GM12878 (cell line): ENCODE data around the gene MPPED1. TPM values are rescaled to one million over a fixed set of nuclear protein-coding genes. Genes with fewer than 3 reads are reported as not detected.

ENCODE experiments used
- ATAC-seq: fragments of 200-7000 bp; cut with Tn5 transposase; 3 replicates; pipeline ENCODE4 v1.9.1; 2020; ENCODE audit warnings: mild to moderate bottlenecking, moderate library complexity
- BruUV-seq: library from RNA; stranded (reverse); fragments of 400-500 nt; replicated peaks from 2 replicates; lab custom pipeline; 2021; lab: Mats Ljungman, UMichigan
- CTCF ChIA-PET: fragments of 300-600 bp; sonication (Branson Sonifier 250); formaldehyde crosslinking; extraction: SDS; loops from one replicate; lab custom pipeline; 2021; ENCODE audit warnings: inconsistent platforms; lab: Yijun Ruan, JAX
- POLR2A ChIA-PET: fragments of 350-600 bp; formaldehyde crosslinking; extraction: SDS; loops from one replicate; lab custom pipeline; 2021; ENCODE audit warnings: inconsistent platforms; lab: Charles Lee
- RAD21 ChIA-PET: fragments of 300-600 bp; sonication (Branson Sonifier 250); formaldehyde crosslinking; loops from one replicate; lab custom pipeline; 2023; ENCODE audit warnings: antibody characterized with exemption; ENCODE audit not compliant: unreplicated experiment; lab: Charles Lee
- SMC1A ChIA-PET: fragments of 300-600 bp; sonication (Branson Sonifier 250); formaldehyde crosslinking; loops from one replicate; lab custom pipeline; 2023; ENCODE audit not compliant: unreplicated experiment, uncharacterized antibody; lab: Charles Lee
- DNase-seq: peaks from one replicate; pipeline ENCODE4 v3.0.0-alpha.2; 2011; ENCODE audit warnings: low read depth, low spot score
- FAIRE-seq: peaks from 3 replicates; lab custom pipeline; 2011; peaks lifted over from hg19 to GRCh38; lab: Jason Lieb, UNC
- H2AFZ ChIP-seq: 2 replicates; pipeline ENCODE4 v1.6.0; 2011; ENCODE audit warnings: low read depth, low read length, control low read depth; ENCODE audit not compliant: control insufficient read depth
- H3K27ac ChIP-seq: 2 replicates; pipeline ENCODE4 v1.5.1; 2011; ENCODE audit warnings: control low read depth; ENCODE audit not compliant: control insufficient read depth, insufficient read depth
- H3K27me3 ChIP-seq, 2 experiments: replicated peaks in 1 of 2; 2 replicates each; pipeline versions ENCODE4 v1.6.0 to v1.6.1; 2011; ENCODE audit warnings: low read length in 1 of 2; ENCODE audit not compliant: control insufficient read depth in 2 of 2, insufficient read depth in 2 of 2
- H3K36me3 ChIP-seq, 2 experiments: 2 replicates each; pipeline ENCODE4 v1.5.1; 2011; ENCODE audit warnings: low read length in 1 of 2; ENCODE audit not compliant: control insufficient read depth in 2 of 2, insufficient read depth in 2 of 2
- H3K4me1 ChIP-seq: 2 replicates; pipeline ENCODE4 v1.6.1; 2011; ENCODE audit warnings: mild to moderate bottlenecking, low read length, moderate library complexity, mixed read lengths; ENCODE audit not compliant: control insufficient read depth, insufficient read depth
- H3K4me2 ChIP-seq: 2 replicates; pipeline ENCODE4 v1.6.0; 2011; ENCODE audit warnings: control low read depth; ENCODE audit not compliant: control insufficient read depth, insufficient read depth
- H3K4me3 ChIP-seq: fragments of 200-600 bp; sonication (generic); 2 replicates; pipeline ENCODE4 v1.5.1; 2016
- H3K79me2 ChIP-seq: 2 replicates; pipeline ENCODE4 v1.6.0; 2011; ENCODE audit warnings: low read length; ENCODE audit not compliant: control insufficient read depth, insufficient read depth
- H3K9ac ChIP-seq: 2 replicates; pipeline ENCODE4 v1.8.0; 2011; ENCODE audit warnings: low read length, control low read depth, mixed read lengths; ENCODE audit not compliant: control insufficient read depth, insufficient read depth
- H3K9me3 ChIP-seq: replicated peaks from 3 replicates; pipeline ENCODE4 v1.5.1; 2011; ENCODE audit warnings: mild to moderate bottlenecking, low read length; ENCODE audit not compliant: control insufficient read depth, insufficient read depth
- H4K20me1 ChIP-seq: 2 replicates; pipeline ENCODE4 v1.6.0; 2011; ENCODE audit not compliant: control insufficient read depth, insufficient read depth
- BMI1 ChIP-seq: fragments of 450-650 bp; IDR thresholded peaks from 2 replicates; pipeline ENCODE4 v1.6.1; 2016; ENCODE audit warnings: mild to moderate bottlenecking, moderate library complexity, borderline replicate concordance
- DPF2 ChIP-seq: fragments of 450-650 bp; IDR thresholded peaks from 2 replicates; pipeline ENCODE4 v1.6.1; 2017; ENCODE audit warnings: mild to moderate bottlenecking
- EGR1 ChIP-seq, 2 experiments: IDR thresholded peaks; 1 replicate in 1 of 2; 2 replicates in 1 of 2; pipeline ENCODE4 v1.6.1; 2011 to 2012; ENCODE audit warnings: low read depth in 2 of 2, low read length in 2 of 2, borderline replicate concordance in 1 of 2, mild to moderate bottlenecking in 1 of 2, moderate library complexity in 1 of 2
- ESRRA ChIP-seq: IDR thresholded peaks from 2 replicates; pipeline ENCODE4 v1.6.1; 2012; ENCODE audit warnings: mild to moderate bottlenecking, low read length, improper control_type of control experiment
- HDGF ChIP-seq: fragments of 450-650 bp; IDR thresholded peaks from 2 replicates; pipeline ENCODE4 v1.6.1; 2016; ENCODE audit warnings: antibody characterized with exemption
- KDM1A ChIP-seq: fragments of 200-600 bp; sonication (generic); IDR thresholded peaks from 2 replicates; pipeline ENCODE4 v1.6.1; 2016; ENCODE audit warnings: borderline replicate concordance
- PAX5 ChIP-seq: IDR thresholded peaks from 2 replicates; pipeline ENCODE4 v1.6.1; 2011; ENCODE audit warnings: low read depth, low read length, borderline replicate concordance
- RCOR1 ChIP-seq: conservative IDR thresholded peaks from 2 replicates; pipeline ENCODE4 v1.6.1; 2012; ENCODE audit warnings: low read depth, low read length, improper control_type of control experiment
- SIN3A ChIP-seq: IDR thresholded peaks from 2 replicates; pipeline ENCODE4 v1.6.1; 2012; ENCODE audit warnings: low read depth, low read length, improper control_type of control experiment
- SUPT20H ChIP-seq: IDR thresholded peaks from 2 replicates; pipeline ENCODE4 v1.6.1; 2011; ENCODE audit warnings: low read depth, mild to moderate bottlenecking, low read length, moderate library complexity, borderline replicate concordance; ENCODE audit not compliant: control insufficient read depth
- TCF7 ChIP-seq: IDR thresholded peaks from 2 replicates; pipeline ENCODE4 v1.6.1; 2014; ENCODE audit warnings: antibody characterized with exemption, borderline replicate concordance
- YBX1 ChIP-seq: fragments of 450-650 bp; IDR thresholded peaks from 2 replicates; pipeline ENCODE4 v1.6.1; 2016; ENCODE audit warnings: antibody characterized with exemption
- ZNF24 ChIP-seq: fragments of 450-650 bp; IDR thresholded peaks from 2 replicates; pipeline ENCODE4 v1.6.1; 2017; ENCODE audit warnings: antibody characterized with exemption, mild to moderate bottlenecking
- ZNF622 ChIP-seq: fragments of 450-650 bp; IDR thresholded peaks from 2 replicates; pipeline ENCODE4 v1.6.1; 2017; ENCODE audit warnings: mild to moderate bottlenecking, inconsistent platforms
- WGBS: methylation state at CpG from one replicate; pipeline ENCODE4 v1.1.6; 2016; ENCODE audit warnings: low lambda C conversion rate; ENCODE audit not compliant: insufficient replicate concordance, insufficient coverage; ENCODE audit errors: missing lambda C conversion rate; 5-methylcytosine and 5-hydroxymethylcytosine counted together
- in situ Hi-C: fragments of 300-500 bp; cut with MboI; formaldehyde crosslinking; loops from 9 replicates; pipeline ENCODE4 v1.14.3; 2018; ENCODE audit warnings: mixed read lengths
- intact Hi-C: fragments of 100-400 bp; cut with micrococcal nuclease; formaldehyde crosslinking; loops from one replicate; pipeline ENCODE4 v1.14.2; 2022; ENCODE audit not compliant: unreplicated experiment
- polyA plus RNA-seq, 11 experiments: library from polyadenylated mRNA; depleted of rRNA in 4 of 11; unstranded in 6 of 11; stranded (reverse) in 5 of 11; fragments of >200 nt; fragmentation: Nextera tagmentation in 4 of 11; fragmentation: Illumina TruSeq in 1 of 11; extraction: Ambion mirVana in 4 of 11; extraction: Trizol in 1 of 11; gene quantifications; 1 replicate in 1 of 11; 2 replicates in 10 of 11; pipeline versions ENCODE4 v1.2.1 to v1.2.3, GENCODE V29; 2011 to 2016; ENCODE audit warnings: inconsistent platforms in 2 of 11, missing spikeins in 2 of 11, low read depth in 1 of 11
- total RNA-seq, 4 experiments: library from RNA; depleted of rRNA in 3 of 4; stranded (reverse); fragments of >200 nt in 3 of 4; fragmentation: Illumina TruSeq in 1 of 4; extraction: Trizol in 1 of 4; gene quantifications; 2 replicates each; pipeline versions ENCODE4 v1.2.1 to v1.2.3, GENCODE V29; 2013 to 2021
- TF ChIP-seq, protein P1 (sequence below): IDR thresholded peaks from 2 replicates; pipeline ENCODE4 v1.6.1; 2012; ENCODE audit warnings: mild to moderate bottlenecking, low read depth, low read length
- TF ChIP-seq, protein P2 (sequence below): fragments of 450-650 bp; IDR thresholded peaks from 2 replicates; pipeline ENCODE4 v1.6.1; 2017; ENCODE audit warnings: low read depth, mild to moderate bottlenecking, moderate library complexity
- TF ChIP-seq, protein P3 (sequence below): fragments of 450-650 bp; IDR thresholded peaks from 2 replicates; pipeline ENCODE4 v1.6.1; 2014; ENCODE audit warnings: mild to moderate bottlenecking
- TF ChIP-seq, protein P4 (sequence below): IDR thresholded peaks from 2 replicates; pipeline ENCODE4 v1.6.1; 2011; ENCODE audit warnings: low read depth, low read length, improper control_type of control experiment, borderline replicate concordance

The MPPED1 gene
- total and polyA plus RNA-seq, 10 of the 15 experiments (the other 5 are each of a cell fraction or from before 2014, with no cell fraction given), result 0.11 TPM; not detected in 9

DNA sequence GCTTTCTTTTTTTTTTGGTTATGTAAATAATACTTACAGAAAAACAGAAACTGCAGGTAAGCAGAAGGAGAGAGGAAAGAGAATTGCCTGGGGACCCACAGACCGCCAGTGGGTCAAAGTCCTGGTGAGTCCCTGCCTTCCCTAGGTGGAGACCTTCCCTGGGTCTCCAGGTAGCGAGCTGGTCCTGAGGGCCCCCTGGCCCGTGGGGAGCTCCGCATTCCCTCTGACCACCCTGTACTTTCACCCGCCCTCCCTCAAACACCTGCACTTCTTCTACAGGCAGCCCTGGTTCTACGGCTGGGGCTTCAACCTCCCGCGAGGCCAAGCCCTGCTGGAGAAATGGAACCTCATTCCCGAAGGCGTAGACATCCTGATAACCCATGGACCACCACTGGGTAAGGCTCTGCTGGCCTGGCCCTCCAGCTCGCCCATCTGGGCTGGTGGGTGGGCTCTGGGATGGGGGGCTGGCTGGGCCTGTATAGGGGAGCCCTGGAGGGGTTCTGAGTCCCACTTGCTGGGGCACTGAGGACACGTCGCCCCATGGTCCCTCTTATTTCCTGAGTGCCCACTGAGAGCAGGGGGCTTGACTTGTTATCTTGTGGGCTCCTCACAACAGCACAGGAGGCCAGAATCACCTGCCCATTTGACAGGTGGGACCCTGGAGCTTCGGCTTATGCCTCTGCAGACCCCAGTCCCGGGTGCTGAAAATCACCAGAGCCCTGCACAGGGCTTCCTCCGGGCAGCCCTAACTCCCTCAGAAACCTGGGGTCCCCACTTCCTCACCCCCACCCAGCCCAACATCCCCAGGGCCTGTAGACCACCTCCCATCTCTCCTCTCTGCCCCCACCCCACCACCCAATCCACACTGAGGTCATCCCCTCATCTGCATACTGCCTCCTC is 86.4 kb downstream of the MPPED1 start:
- no peak for FAIRE-seq
- RAD21 ChIA-PET, result no interaction called here
- Histone ChIP-seq H3K27me3 (no peaks in the 10 kb centered on the region; a peak in 1 of 4 replicates), H3K36me3 (no peaks in the 10 kb centered on the region), H3K27ac (no peak overlapping the region), H4K20me1 (no peaks in the 10 kb centered on the region), H2AFZ (no peak overlapping the region), H3K4me2 (no peak overlapping the region), H3K79me2 (no peaks in the 10 kb centered on the region), H3K4me1 (no peaks in the 10 kb centered on the region), H3K9me3 (no peaks in the 10 kb centered on the region; the same call in 2 of the 3 replicates), H3K9ac (no peak overlapping the region), H3K4me3 (no peak overlapping the region)
- CTCF ChIA-PET, result no interaction called here
- intact Hi-C loops, result no loop called here
- POLR2A ChIA-PET, result no interaction called here
- DNase-seq, result no peak
- BruUV-seq, result no TSS peak
- 44% methylated on average over 16 of the region's 16 CpGs for WGBS
- in situ Hi-C loops, result no loop called here
- SMC1A ChIA-PET, result no interaction called here
- no peak for ATAC-seq
- TF ChIP-seq, protein P1, sequence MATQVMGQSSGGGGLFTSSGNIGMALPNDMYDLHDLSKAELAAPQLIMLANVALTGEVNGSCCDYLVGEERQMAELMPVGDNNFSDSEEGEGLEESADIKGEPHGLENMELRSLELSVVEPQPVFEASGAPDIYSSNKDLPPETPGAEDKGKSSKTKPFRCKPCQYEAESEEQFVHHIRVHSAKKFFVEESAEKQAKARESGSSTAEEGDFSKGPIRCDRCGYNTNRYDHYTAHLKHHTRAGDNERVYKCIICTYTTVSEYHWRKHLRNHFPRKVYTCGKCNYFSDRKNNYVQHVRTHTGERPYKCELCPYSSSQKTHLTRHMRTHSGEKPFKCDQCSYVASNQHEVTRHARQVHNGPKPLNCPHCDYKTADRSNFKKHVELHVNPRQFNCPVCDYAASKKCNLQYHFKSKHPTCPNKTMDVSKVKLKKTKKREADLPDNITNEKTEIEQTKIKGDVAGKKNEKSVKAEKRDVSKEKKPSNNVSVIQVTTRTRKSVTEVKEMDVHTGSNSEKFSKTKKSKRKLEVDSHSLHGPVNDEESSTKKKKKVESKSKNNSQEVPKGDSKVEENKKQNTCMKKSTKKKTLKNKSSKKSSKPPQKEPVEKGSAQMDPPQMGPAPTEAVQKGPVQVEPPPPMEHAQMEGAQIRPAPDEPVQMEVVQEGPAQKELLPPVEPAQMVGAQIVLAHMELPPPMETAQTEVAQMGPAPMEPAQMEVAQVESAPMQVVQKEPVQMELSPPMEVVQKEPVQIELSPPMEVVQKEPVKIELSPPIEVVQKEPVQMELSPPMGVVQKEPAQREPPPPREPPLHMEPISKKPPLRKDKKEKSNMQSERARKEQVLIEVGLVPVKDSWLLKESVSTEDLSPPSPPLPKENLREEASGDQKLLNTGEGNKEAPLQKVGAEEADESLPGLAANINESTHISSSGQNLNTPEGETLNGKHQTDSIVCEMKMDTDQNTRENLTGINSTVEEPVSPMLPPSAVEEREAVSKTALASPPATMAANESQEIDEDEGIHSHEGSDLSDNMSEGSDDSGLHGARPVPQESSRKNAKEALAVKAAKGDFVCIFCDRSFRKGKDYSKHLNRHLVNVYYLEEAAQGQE, result no peak
- TF ChIP-seq SUPT20H, result no peak
- TF ChIP-seq, protein P2, sequence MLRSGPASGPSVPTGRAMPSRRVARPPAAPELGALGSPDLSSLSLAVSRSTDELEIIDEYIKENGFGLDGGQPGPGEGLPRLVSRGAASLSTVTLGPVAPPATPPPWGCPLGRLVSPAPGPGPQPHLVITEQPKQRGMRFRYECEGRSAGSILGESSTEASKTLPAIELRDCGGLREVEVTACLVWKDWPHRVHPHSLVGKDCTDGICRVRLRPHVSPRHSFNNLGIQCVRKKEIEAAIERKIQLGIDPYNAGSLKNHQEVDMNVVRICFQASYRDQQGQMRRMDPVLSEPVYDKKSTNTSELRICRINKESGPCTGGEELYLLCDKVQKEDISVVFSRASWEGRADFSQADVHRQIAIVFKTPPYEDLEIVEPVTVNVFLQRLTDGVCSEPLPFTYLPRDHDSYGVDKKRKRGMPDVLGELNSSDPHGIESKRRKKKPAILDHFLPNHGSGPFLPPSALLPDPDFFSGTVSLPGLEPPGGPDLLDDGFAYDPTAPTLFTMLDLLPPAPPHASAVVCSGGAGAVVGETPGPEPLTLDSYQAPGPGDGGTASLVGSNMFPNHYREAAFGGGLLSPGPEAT, result no peak
- TF ChIP-seq YBX1, result no peak
- TF ChIP-seq SIN3A, result no peak
- TF ChIP-seq, protein P3, sequence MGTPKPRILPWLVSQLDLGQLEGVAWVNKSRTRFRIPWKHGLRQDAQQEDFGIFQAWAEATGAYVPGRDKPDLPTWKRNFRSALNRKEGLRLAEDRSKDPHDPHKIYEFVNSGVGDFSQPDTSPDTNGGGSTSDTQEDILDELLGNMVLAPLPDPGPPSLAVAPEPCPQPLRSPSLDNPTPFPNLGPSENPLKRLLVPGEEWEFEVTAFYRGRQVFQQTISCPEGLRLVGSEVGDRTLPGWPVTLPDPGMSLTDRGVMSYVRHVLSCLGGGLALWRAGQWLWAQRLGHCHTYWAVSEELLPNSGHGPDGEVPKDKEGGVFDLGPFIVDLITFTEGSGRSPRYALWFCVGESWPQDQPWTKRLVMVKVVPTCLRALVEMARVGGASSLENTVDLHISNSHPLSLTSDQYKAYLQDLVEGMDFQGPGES, result no peak
- TF ChIP-seq TCF7, result no peak
- no peak for TF ChIP-seq HDGF
- TF ChIP-seq BMI1, result no peak
- no peak for TF ChIP-seq EGR1 (IDR thresholded peaks at IDR 0.05; ENCODE audit: borderline replicate concordance in 1 of 2, low read depth in 2 of 2, low read length in 2 of 2)
- TF ChIP-seq ESRRA, result no peak
- TF ChIP-seq DPF2, result no peak
- TF ChIP-seq, protein P4, sequence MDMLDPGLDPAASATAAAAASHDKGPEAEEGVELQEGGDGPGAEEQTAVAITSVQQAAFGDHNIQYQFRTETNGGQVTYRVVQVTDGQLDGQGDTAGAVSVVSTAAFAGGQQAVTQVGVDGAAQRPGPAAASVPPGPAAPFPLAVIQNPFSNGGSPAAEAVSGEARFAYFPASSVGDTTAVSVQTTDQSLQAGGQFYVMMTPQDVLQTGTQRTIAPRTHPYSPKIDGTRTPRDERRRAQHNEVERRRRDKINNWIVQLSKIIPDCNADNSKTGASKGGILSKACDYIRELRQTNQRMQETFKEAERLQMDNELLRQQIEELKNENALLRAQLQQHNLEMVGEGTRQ, result no peak
- TF ChIP-seq RCOR1, result no peak
- no peak for TF ChIP-seq ZNF24
- no peak for TF ChIP-seq ZNF622
- no peak for TF ChIP-seq PAX5
- TF ChIP-seq KDM1A, result no peak
